Measurements from ENCODE around the gene STPG3. TPM values are rescaled to one million over a fixed set of nuclear protein-coding genes. Genes with fewer than 3 reads are reported as not detected.
A peak's percentile ranks its signal among the peaks of the same experiment; 100 is the strongest.

Gene STPG3
- total and polyA plus RNA-seq, 2 experiments from 2014 or later = not detected

- TF ChIP-seq, protein P1, sequence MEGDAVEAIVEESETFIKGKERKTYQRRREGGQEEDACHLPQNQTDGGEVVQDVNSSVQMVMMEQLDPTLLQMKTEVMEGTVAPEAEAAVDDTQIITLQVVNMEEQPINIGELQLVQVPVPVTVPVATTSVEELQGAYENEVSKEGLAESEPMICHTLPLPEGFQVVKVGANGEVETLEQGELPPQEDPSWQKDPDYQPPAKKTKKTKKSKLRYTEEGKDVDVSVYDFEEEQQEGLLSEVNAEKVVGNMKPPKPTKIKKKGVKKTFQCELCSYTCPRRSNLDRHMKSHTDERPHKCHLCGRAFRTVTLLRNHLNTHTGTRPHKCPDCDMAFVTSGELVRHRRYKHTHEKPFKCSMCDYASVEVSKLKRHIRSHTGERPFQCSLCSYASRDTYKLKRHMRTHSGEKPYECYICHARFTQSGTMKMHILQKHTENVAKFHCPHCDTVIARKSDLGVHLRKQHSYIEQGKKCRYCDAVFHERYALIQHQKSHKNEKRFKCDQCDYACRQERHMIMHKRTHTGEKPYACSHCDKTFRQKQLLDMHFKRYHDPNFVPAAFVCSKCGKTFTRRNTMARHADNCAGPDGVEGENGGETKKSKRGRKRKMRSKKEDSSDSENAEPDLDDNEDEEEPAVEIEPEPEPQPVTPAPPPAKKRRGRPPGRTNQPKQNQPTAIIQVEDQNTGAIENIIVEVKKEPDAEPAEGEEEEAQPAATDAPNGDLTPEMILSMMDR (conservative IDR thresholded peaks at IDR 0.05; ENCODE audit: low read depth in 2 of 2) = no peak
- TF ChIP-seq ZNF114 (CRISPR knock-in tag; IDR thresholded peaks at IDR 0.05) (no peak), JUNB (IDR thresholded peaks at IDR 0.05; ENCODE audit: unreplicated experiment) (no peak)
These were observed 21.4 kb downstream of the STPG3 start (continued) for GRCh38 chr9:137272241-137273094.

- Mint-ChIP-seq H3K4me1 (peaks cover 36% of the 10 kb centered on the region), H3K27ac (peak overlapping the region; percentile 84; the same call in 1 of the 2 replicates), H3K36me3 (ENCODE audit: low read depth) (peaks cover 25% of the 10 kb centered on the region), H3K4me3 (no peak overlapping the region), H3K9me3 (no peaks in the 10 kb centered on the region; the same call in 2 of the 3 replicates), H3K27me3 (ENCODE audit: insufficient read depth, low read depth, poor library complexity) (peaks cover 32% of the 10 kb centered on the region)
- DNase-seq (ENCODE audit: low spot score) (no peak), ATAC-seq (no peak)
- TF ChIP-seq ZNF331 (CRISPR knock-in tag; IDR thresholded peaks at IDR 0.05; ENCODE audit: low read depth) = no peak
- no peak for TF ChIP-seq STAT1 (IDR thresholded peaks at IDR 0.05; ENCODE audit: unreplicated experiment)
- TF ChIP-seq ZNF114 (CRISPR knock-in tag; IDR thresholded peaks at IDR 0.05) = no peak
- TF ChIP-seq, protein P2, sequence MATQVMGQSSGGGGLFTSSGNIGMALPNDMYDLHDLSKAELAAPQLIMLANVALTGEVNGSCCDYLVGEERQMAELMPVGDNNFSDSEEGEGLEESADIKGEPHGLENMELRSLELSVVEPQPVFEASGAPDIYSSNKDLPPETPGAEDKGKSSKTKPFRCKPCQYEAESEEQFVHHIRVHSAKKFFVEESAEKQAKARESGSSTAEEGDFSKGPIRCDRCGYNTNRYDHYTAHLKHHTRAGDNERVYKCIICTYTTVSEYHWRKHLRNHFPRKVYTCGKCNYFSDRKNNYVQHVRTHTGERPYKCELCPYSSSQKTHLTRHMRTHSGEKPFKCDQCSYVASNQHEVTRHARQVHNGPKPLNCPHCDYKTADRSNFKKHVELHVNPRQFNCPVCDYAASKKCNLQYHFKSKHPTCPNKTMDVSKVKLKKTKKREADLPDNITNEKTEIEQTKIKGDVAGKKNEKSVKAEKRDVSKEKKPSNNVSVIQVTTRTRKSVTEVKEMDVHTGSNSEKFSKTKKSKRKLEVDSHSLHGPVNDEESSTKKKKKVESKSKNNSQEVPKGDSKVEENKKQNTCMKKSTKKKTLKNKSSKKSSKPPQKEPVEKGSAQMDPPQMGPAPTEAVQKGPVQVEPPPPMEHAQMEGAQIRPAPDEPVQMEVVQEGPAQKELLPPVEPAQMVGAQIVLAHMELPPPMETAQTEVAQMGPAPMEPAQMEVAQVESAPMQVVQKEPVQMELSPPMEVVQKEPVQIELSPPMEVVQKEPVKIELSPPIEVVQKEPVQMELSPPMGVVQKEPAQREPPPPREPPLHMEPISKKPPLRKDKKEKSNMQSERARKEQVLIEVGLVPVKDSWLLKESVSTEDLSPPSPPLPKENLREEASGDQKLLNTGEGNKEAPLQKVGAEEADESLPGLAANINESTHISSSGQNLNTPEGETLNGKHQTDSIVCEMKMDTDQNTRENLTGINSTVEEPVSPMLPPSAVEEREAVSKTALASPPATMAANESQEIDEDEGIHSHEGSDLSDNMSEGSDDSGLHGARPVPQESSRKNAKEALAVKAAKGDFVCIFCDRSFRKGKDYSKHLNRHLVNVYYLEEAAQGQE (IDR thresholded peaks at IDR 0.05; ENCODE audit: unreplicated experiment) = no peak
- no peak for TF ChIP-seq POLR2AphosphoS5 (IDR thresholded peaks at IDR 0.05; ENCODE audit: low read depth)
- no peak for TF ChIP-seq EZH2 (IDR thresholded peaks at IDR 0.05; ENCODE audit: low read depth, unreplicated experiment)
- no peak for TF ChIP-seq ETS1 (IDR thresholded peaks at IDR 0.05)
- TF ChIP-seq ZNF462 (CRISPR knock-in tag; IDR thresholded peaks at IDR 0.05) = no peak
- Histone ChIP-seq H3K27me3 (ENCODE audit: insufficient read depth) (no peaks in the 10 kb centered on the region), H3K9me2 (ENCODE audit: insufficient read depth) (no peaks in the 10 kb centered on the region), H3K4me2 (no peak overlapping the region), H3K27ac (ENCODE audit: low read depth) (peak overlapping the region; percentile 55; the same call in 1 of the 2 replicates), H4K20me1 (replicated peaks; ENCODE audit: insufficient read depth) (0 out of 2 replicates have a peak, but pooled peaks cover 5% of the 10 kb centered on the region), H3K36me3 (ENCODE audit: insufficient read depth) (peaks cover 6% of the 10 kb centered on the region; the same call in 1 of the 2 replicates), H2AFZ (no peak overlapping the region), H3K4me3 (no peak overlapping the region), H3K79me2 (replicated peaks; ENCODE audit: insufficient read depth) (no peaks in the 10 kb centered on the region), H3K4me1 (ENCODE audit: insufficient read depth) (peaks cover 12% of the 10 kb centered on the region), H3F3A (replicated peaks; ENCODE audit: low read depth) (0 out of 2 replicates have a peak, but pooled peaks cover 2% of the 10 kb centered on the region)
These were observed 22.0 kb downstream of the STPG3 start for GRCh38 chr9:137273095-137273490.

Measured in GM23338 (cell line).